ENCODE measurements around the gene DCTN5. TPM values are rescaled to one million over a fixed set of nuclear protein-coding genes. Genes with fewer than 3 reads are reported as not detected.

DCTN5 gene
- total RNA-seq, 1 donor from 2014 or later, result 64.1 TPM

GRCh38 chr16:23700093-23700492 lies 58.8 kb downstream of the DCTN5 start:
- POLR2A ChIA-PET, result no interaction called here
- Mint-ChIP-seq H3K27me3 (peaks cover 8% of the 10 kb centered on the region), H3K4me3 (no peak overlapping the region), H3K27ac (no peak overlapping the region), H3K4me1 (peaks cover 11% of the 10 kb centered on the region), H3K36me3 (ENCODE audit: low read depth) (no peaks in the 10 kb centered on the region), H3K9me3 (peaks cover 8% of the 10 kb centered on the region)
- ATAC-seq (ENCODE audit: low read depth), result no peak
- CTCF ChIA-PET, result interaction anchor here (0.9 kb wide), 1 partner anchor 9 kb away, joined by 4 read pairs; no protein-coding TSS in a partner anchor
- DNase-seq, result no peak
- intact Hi-C loops (cut with micrococcal nuclease), result no loop called here
- no peak for TF ChIP-seq CTCF (IDR thresholded peaks at IDR 0.05)

GRCh38 chr16:23700509-23700908 lies 59.2 kb downstream of the DCTN5 start:
- ATAC-seq (ENCODE audit: low read depth), result no peak
- no peak for TF ChIP-seq CTCF (IDR thresholded peaks at IDR 0.05)
- peaks cover 8% of the 10 kb centered on the region for H3K9me3 Mint-ChIP-seq
- H3K36me3 Mint-ChIP-seq (ENCODE audit: low read depth), result no peaks in the 10 kb centered on the region
- peaks cover 10% of the 10 kb centered on the region for H3K27me3 Mint-ChIP-seq
- intact Hi-C loops (cut with micrococcal nuclease), result no loop called here
- DNase-seq, result no peak
- ChIA-PET POLR2A (no interaction called here), CTCF (interaction anchor here (0.9 kb wide), 1 partner anchor 9 kb away, joined by 4 read pairs; no protein-coding TSS in a partner anchor)
- H3K27ac Mint-ChIP-seq, result no peak overlapping the region
- peaks cover 10% of the 10 kb centered on the region for H3K4me1 Mint-ChIP-seq
- no peak overlapping the region for H3K4me3 Mint-ChIP-seq

- Mint-ChIP-seq H3K9me3 (peaks cover 8% of the 10 kb centered on the region), H3K4me1 (peaks cover 10% of the 10 kb centered on the region), H3K36me3 (ENCODE audit: low read depth) (no peaks in the 10 kb centered on the region), H3K4me3 (no peak overlapping the region), H3K27ac (no peak overlapping the region), H3K27me3 (peaks cover 15% of the 10 kb centered on the region)
- no peak for TF ChIP-seq CTCF (IDR thresholded peaks at IDR 0.05)
- ATAC-seq (ENCODE audit: low read depth) (no peak), DNase-seq (no peak)
- CTCF ChIA-PET, result interaction anchor here (0.9 kb wide), 1 partner anchor 8 kb away, joined by 4 read pairs; no protein-coding TSS in a partner anchor
- POLR2A ChIA-PET, result no interaction called here
- intact Hi-C loops (cut with micrococcal nuclease), result no loop called here
Observed at GRCh38 chr16:23701045-23701444, 59.8 kb downstream of the DCTN5 start.

- H3K4me3 Mint-ChIP-seq, result no peak overlapping the region
- H3K4me1 Mint-ChIP-seq, result peaks cover 10% of the 10 kb centered on the region
- TF ChIP-seq CTCF (IDR thresholded peaks at IDR 0.05), result no peak
- ChIA-PET POLR2A (no interaction called here), CTCF (no interaction called here)
- no peaks in the 10 kb centered on the region for H3K36me3 Mint-ChIP-seq (ENCODE audit: low read depth)
- intact Hi-C loops (cut with micrococcal nuclease), result no loop called here
- no peak for DNase-seq
- ATAC-seq (ENCODE audit: low read depth), result no peak
- H3K27ac Mint-ChIP-seq, result no peak overlapping the region
- peaks cover 8% of the 10 kb centered on the region for H3K9me3 Mint-ChIP-seq
- H3K27me3 Mint-ChIP-seq, result peaks cover 16% of the 10 kb centered on the region
Observed at GRCh38 chr16:23702951-23703350, 61.7 kb downstream of the DCTN5 start.

GRCh38 chr16:23704772-23705516 lies 63.7 kb downstream of the DCTN5 start:
- no peaks in the 10 kb centered on the region for H3K4me1 Mint-ChIP-seq
- H3K27me3 Mint-ChIP-seq, result peaks cover 18% of the 10 kb centered on the region
- H3K9me3 Mint-ChIP-seq, result peaks cover 10% of the 10 kb centered on the region
- no peak overlapping the region for H3K27ac Mint-ChIP-seq
- no peaks in the 10 kb centered on the region for H3K36me3 Mint-ChIP-seq (ENCODE audit: low read depth)
- no peak for TF ChIP-seq CTCF (IDR thresholded peaks at IDR 0.05)
- DNase-seq, result no peak
- no peak for ATAC-seq (ENCODE audit: low read depth)
- ChIA-PET CTCF (no interaction called here), POLR2A (no interaction called here)
- intact Hi-C loops (cut with micrococcal nuclease), result no loop called here
- H3K4me3 Mint-ChIP-seq, result no peak overlapping the region

All from activated B cell treated with CpG ODN at 0.5 μM for 24 hours (primary cell).